ENCODE results near the gene SASS6.

The SASS6 gene

DNA sequence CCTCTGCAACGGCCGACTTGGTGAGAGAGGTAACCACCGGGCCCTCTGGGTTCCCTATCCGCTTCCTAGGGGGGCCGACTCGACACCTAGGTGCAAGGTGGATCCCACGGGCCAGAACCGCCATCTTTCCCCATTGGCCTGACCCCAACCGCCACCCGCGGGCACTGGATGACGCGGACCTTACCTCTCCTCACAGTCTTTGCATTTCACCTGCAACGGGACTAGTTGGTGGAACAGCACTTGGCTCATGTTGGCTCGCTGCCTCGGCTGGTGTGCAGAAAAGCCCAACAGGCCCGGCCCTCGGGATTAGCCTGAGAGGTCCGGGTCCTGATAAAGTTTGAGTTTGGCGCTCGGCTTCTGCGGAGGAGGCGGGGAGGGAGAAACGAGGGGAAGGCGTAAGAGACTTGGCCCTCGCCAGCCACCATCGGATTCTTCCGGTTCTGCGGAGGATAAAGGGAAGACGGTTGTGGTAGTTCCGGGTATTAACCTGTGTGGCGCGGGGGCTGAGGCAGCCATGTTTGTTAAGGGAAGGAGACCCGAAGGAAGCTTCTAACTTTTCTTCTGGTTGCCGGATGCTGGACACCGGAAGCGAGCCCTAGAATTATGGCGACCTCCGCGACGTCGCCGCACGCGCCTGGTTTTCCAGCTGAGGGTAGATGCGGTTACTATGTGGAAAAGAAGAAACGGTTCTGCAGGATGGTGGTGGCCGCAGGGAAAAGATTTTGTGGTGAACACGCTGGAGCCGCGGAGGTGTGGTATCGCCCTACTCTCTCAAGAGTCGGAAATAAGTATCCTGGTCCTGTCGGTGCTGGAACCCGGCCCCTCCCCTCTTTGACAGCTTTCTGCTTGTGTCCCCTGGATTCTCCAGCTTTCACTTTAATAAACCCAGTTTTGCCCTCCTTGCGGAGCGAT lies at the start of gene SASS6, which contains the start of gene TRMT13:
TSS of gene SASS6 (minus strand) at position 365 of the 912 bp plus-strand sequence. CDS start at position 249, 116 bp downstream.
TSS of gene TRMT13 (plus strand) at position 598 of the 912 bp plus-strand sequence. CDS start at position 604, 6 bp downstream.
- DNase-seq (ENCODE audit: low spot score): peak; percentile 94

DNA sequence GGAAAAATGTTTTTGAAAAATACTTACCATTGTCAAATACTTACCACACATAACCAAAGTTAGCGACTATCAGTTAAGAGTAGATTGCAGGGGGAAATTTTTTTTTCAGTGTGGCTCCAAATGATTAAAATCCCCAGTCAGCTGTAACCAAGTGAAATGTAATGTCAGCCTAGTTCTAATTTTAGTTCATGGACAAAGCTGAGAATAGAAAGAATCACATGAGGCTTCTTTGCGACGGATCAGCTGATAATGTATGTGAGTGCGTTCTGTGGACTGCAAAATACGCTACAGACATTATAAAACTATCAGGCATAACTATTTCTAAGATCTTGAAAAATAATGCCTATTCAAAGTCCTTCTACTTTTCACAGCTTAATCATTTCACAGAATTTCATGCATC lies 45.4 kb upstream of the SASS6 start, which contains the start of gene LRRC39:
TSS of gene LRRC39 (minus strand) at position 166 of the 400 bp plus-strand sequence. CDS start 9,740 bp downstream, outside the sequence.
- no peak for DNase-seq (ENCODE audit: low spot score)

- no peak for DNase-seq (ENCODE audit: low spot score)
Measured at GRCh38 chr1:100177295-100178041, 44.7 kb upstream of the SASS6 start.

GRCh38 chr1:100168051-100168450 lies 35.3 kb upstream of the SASS6 start:
- DNase-seq (ENCODE audit: low spot score): no peak

GRCh38 chr1:100164702-100165101 lies 32.0 kb upstream of the SASS6 start:
- no peak for DNase-seq (ENCODE audit: low spot score)

DNA sequence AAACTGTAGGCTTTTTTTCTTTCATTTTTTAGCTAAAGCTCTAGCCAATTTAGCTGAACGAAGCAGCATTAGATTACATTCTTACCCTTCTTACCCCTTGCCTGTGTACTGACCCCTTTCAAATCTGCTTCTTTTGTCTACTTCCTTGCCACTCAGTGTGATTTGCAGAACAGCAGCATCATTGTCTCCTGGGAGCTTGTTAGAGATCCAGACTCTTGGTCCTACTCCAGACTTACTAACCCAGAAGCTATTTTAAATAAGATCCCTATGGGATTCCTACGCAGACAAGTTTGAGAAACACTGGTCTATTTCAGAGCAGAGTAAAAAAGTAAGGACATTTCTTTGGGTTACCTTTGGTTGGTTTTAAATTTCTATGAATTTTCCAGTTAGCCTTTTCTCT lies 31.5 kb upstream of the SASS6 start:
- no peak for DNase-seq (ENCODE audit: low spot score)

DNA sequence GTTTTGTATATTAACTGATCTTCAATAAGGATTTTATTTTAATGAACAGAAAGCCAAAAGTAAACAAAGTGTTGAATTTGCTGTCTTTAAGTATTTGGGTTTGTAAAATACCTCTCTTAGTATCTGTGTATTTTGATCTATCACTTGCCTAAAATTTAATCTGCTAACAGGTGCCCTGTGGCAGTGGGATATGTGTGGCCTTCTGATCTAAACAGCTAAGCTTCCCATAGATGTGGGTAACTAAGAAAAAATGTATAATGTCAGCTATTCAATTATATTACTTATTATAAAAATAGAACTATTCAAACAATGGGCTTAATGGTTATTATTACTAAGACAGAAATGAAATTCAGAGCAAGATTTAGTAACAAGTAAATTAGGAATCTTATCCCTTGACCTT lies 30.2 kb upstream of the SASS6 start:
- no peak for DNase-seq (ENCODE audit: low spot score)

DNA sequence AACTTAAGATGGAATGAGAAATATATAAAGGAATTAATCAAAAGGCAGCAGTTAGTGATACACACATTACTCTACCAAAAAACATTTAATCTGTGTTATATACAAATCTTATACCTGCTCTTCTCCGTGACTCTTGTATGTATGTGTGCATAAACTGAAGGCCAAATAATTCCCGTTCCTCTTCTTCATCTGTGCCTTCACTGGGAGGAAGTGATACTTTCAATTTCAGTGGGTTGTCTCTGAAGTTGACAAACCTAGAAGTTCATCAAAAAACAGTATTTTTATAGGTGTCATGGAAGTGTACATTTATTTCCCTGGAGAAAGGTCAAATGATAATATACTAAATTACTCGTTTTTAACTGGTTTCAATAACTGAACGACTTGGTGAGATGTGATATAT lies 19.5 kb upstream of the SASS6 start:
- no peak for DNase-seq (ENCODE audit: low spot score)

DNA sequence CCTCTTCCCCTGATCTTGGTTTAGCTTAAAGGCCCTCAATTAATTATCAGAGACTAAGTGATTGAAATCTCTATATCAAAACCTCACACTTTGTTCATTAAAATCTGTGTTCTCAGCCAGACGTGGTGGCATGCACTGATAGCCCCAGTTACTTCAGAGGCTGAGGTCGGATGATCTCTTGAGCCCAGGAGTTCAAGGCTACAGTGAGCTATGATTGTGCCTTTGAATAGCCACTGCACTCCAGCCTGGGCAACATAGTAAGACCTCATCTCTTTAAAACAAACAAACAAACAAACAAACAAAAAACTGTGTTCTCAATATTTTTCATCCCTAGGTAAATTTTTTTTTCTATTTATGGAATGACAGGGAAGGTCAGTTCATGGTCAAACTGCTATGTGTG lies 18.9 kb upstream of the SASS6 start:
- no peak for DNase-seq (ENCODE audit: low spot score)

DNA sequence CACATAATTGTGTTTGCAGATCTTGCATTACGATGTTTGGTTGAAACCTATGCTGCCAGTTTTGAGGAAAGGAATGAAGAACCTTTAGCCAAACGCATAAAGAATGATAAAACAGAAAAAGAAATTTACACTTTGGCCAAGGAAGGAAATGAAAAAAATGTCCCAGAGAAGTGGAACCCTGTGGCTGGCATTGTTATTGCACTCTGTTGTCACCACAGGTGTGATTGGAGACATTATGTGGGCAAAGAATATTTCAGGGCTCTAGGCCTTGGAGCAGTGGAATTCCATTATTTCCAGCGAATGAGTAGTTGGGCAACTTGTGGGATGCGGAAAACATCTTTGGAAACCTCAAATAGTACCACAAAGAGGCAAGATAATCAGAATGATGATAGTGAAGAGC lies 15.1 kb upstream of the SASS6 start:
- no peak for DNase-seq (ENCODE audit: low spot score)

GRCh38 chr1:100146958-100147357 lies 14.2 kb upstream of the SASS6 start:
- DNase-seq (ENCODE audit: low spot score): no peak

- no peak for DNase-seq (ENCODE audit: low spot score)
Measured at GRCh38 chr1:100145116-100145515, 12.4 kb upstream of the SASS6 start.

DNA sequence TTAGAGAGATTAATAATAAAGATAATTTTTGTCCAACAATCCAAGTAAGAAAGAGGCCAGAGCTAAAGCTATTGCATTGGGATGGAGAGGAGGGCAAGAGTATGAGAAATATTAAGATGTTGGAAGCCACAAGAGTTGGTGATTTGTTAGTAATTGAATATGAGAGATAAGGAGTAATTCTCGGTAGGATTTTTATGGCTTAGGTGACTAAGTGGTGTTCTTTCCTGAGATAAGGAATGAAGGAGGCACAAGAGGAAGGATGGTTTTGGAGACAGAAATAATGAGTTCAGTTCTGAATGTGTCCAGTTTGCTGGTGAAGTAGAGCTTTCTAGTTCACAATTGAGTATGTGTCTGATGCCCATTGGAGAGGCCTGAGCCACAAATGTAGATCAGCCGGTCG lies 9.6 kb upstream of the SASS6 start:
- no peak for DNase-seq (ENCODE audit: low spot score)

DNA sequence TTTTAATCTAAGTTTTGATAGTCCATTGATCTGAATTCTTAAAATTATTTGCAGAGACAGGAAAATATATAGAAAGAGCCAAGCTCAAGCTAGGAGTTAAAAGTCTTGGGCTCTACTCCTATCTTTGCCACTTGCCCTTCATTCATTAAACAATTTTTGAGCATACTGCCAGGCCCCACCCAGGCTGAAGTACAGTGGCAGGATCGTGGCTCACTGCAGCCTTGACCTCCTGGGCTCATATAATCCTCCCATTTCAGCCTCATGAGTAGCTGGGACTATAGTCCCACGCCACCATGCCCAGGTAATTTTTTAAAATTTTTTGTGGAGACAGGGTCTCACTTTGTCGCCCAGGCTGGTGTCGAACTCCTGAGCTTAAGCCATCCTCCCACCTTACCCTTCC lies 8.5 kb upstream of the SASS6 start:
- DNase-seq (ENCODE audit: low spot score): no peak

GRCh38 chr1:100137602-100138001 lies 4.9 kb upstream of the SASS6 start:
- no peak for DNase-seq (ENCODE audit: low spot score)

DNA sequence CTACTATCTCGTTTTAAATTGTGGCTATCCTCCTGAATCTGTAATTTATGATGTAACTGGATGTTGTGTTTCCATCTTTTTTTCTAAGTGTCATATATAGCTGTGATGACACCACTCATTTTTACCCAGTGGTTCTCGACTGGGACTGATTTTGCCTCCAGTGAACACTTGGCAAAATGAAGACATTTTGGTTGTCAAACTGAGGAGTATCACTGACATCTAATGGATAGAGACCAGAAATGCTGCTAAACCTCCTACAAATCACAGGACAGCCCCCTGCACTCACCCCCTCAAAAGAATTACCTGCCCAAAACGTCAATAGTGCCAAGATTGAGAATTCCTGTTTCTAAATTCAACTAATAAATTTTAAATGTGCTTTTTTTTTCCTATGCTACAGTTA lies 2.1 kb upstream of the SASS6 start:
- no peak for DNase-seq (ENCODE audit: low spot score)

DNA sequence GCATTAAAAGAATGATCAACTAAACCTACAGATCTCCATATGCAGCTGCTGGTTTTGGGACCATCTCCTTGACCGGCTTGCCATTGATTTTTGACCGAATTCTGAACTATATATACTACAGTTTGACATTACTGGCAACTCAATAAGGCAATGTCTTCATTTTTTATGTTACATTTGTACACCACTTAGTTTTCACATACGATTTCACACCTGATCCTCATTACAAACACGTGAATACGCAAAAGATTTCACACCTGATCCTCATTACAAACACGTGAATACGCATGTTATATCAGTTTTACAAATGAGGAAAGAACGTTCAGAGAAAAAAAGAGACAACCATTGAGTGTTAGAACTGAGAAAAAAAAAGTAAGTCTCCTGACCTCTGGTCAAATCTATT lies 1.1 kb downstream of the SASS6 start:
- no peak for DNase-seq (ENCODE audit: low spot score)

DNA sequence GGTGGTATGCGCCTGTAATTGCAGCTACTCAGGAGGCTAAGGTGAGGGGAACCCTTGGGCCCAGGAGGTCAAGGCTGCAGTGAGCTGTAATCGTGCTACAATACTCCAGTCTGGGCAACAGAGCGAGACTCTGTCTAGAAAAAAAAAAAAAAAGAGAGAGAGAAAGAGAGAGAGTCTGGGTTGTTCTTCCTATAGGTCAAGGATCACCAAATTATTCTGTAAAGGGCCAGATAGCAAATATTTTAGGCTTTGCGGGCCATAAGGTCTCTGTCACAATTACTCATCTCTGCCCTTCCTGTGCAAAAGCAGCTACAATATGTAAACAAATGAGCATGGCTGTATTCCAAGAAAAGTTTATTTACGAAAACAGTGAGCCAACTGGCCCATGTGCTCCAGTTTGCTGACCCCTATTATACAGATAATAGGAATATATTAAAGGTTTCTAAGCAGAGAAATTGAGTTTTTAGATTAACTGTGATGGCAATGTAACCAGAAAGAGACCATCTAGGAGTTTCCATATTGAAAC lies 2.1 kb downstream of the SASS6 start:
- DNase-seq (ENCODE audit: low spot score): no peak

GRCh38 chr1:100127226-100127625 lies 5.5 kb downstream of the SASS6 start:
- no peak for DNase-seq (ENCODE audit: low spot score)

DNA sequence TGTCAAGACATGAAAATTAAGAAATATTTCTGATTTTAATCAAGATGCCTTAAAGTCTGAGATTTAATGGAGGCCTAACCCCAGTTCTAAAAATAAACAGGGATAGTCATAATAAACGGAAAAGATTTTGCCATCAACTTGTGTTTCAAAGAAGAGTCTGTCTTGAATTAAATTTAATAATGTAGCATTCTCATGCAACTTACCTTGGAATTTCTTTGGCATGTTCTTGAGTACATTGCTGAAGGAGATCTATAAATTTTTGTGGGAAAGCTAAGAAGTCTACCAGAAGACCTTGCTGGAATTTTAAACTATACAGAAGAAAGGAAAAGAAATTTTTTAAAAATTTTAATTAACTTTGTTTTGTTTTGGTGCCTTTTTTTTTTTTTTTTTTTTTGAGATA lies 10.6 kb downstream of the SASS6 start:
- no peak for DNase-seq (ENCODE audit: low spot score)

DNA sequence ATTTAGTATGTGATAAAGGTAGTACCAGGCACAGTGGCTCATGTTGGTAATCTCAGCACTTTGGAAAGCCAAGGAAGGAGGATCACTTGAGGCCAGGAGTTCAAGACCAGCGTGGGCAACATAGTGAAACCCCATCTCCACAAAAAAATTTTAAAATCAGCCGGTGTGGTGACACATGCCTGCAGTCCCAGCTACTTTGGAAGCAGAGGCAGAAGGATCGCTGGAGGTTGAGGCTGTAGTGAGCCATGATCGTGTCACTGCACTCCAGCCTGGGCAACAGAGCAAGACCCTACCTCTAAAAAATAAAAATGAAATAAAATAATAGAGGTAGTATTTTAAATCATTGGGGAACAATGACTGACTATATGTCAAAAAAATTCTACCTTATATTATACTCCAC lies 17.2 kb downstream of the SASS6 start:
- DNase-seq (ENCODE audit: low spot score): no peak

- no peak for DNase-seq (ENCODE audit: low spot score)
Measured at GRCh38 chr1:100109554-100110066, 23.1 kb downstream of the SASS6 start.

Data from left forelimb (tissue), 1 donor.